OCI-LY1 (cell line): ENCODE measurements around the gene PFKFB2.

Source experiments
- CTCF ChIP-seq: fragments of 200-600 bp; sonication (generic), shearing (Covaris generic); IDR thresholded peaks from 2 replicates; pipeline ENCODE4 v1.5.1; 2017; ENCODE audit warnings: mild to moderate bottlenecking, antibody characterized with exemption, low read length, moderate library complexity, mixed read lengths
- EZH2 ChIP-seq: fragments of 200-600 bp; sonication (generic), shearing (Covaris generic); IDR thresholded peaks from 2 replicates; pipeline ENCODE4 v1.8.0; 2017; ENCODE audit warnings: borderline replicate concordance, mixed run types, mild to moderate bottlenecking, antibody characterized with exemption, low read length, moderate library complexity, mixed read lengths

GRCh38 chr1:207021876-207022596 is 31.0 kb upstream of the PFKFB2 start:
- no peak for TF ChIP-seq CTCF
- no peak for TF ChIP-seq EZH2
